Fibroblast of lung (primary cell): Measurements from ENCODE around the gene AGBL1. TPM values are rescaled to one million over a fixed set of nuclear protein-coding genes. Genes with fewer than 3 reads are reported as not detected.

Experiments used
- DNase-seq, 2 donors: peaks; one replicate each; pipeline versions ENCODE4 v3.0.0 to v3.0.0-alpha.2; 2010; ENCODE audit warnings: low read depth in 2 of 2
- H2AFZ ChIP-seq: 2 replicates; pipeline ENCODE4 v1.5.1; 2012; ENCODE audit warnings: low read length, control low read depth, inconsistent platforms
- H3K27ac ChIP-seq: 2 replicates; pipeline ENCODE4 v1.5.1; 2011; ENCODE audit warnings: low read length, control low read depth; ENCODE audit not compliant: insufficient read depth
- H3K27me3 ChIP-seq: 2 replicates; pipeline ENCODE4 v1.5.1; 2011; ENCODE audit warnings: mild to moderate bottlenecking, low read length; ENCODE audit not compliant: control insufficient read depth, insufficient read depth
- H3K36me3 ChIP-seq: 2 replicates; pipeline ENCODE4 v1.5.1; 2011; ENCODE audit warnings: low read length; ENCODE audit not compliant: control insufficient read depth, insufficient read depth
- H3K4me1 ChIP-seq: 2 replicates; pipeline ENCODE4 v1.5.1; 2011; ENCODE audit warnings: low read length; ENCODE audit not compliant: control insufficient read depth, insufficient read depth; ENCODE audit errors: extremely low read depth
- H3K4me2 ChIP-seq: 2 replicates; pipeline ENCODE4 v1.5.1; 2011; ENCODE audit warnings: low read length, control low read depth; ENCODE audit not compliant: insufficient read depth; ENCODE audit errors: extremely low read depth
- H3K4me3 ChIP-seq, 4 experiments: fragments of 200-600 bp in 1 of 4; sonication (generic) in 1 of 4; replicated peaks in 1 of 4; 2 replicates each; pipeline ENCODE4 v1.5.1; 2011 to 2016; ENCODE audit warnings: low read length in 4 of 4, low read depth in 3 of 4, mild to moderate bottlenecking in 3 of 4, control low read depth in 2 of 4, inconsistent platforms in 1 of 4, mixed read lengths in 1 of 4; ENCODE audit not compliant: insufficient read depth in 1 of 4; ENCODE audit errors: control extremely low read depth in 1 of 4
- H3K79me2 ChIP-seq: 2 replicates; pipeline ENCODE4 v1.5.1; 2012; ENCODE audit warnings: mild to moderate bottlenecking, low read length, inconsistent platforms; ENCODE audit not compliant: control insufficient read depth, insufficient read depth
- H3K9ac ChIP-seq: 2 replicates; pipeline ENCODE4 v1.5.1; 2011; ENCODE audit warnings: mild to moderate bottlenecking, low read length, control low read depth; ENCODE audit not compliant: insufficient read depth
- H3K9me3 ChIP-seq: 2 replicates; pipeline ENCODE4 v1.5.1; 2012; ENCODE audit warnings: low read depth, low read length; ENCODE audit not compliant: control insufficient read depth, insufficient read depth
- H4K20me1 ChIP-seq: 2 replicates; pipeline ENCODE4 v1.5.1; 2011; ENCODE audit warnings: low read length; ENCODE audit not compliant: control insufficient read depth, insufficient read depth; ENCODE audit errors: extremely low read depth
- CTCF ChIP-seq, 2 donors: IDR thresholded peaks in 1 of 2; conservative IDR thresholded peaks in 1 of 2; 1 replicate in 1 of 2; 2 replicates in 1 of 2; pipeline ENCODE4 v1.5.1; 2011 to 2012; ENCODE audit warnings: low read length in 2 of 2, control low read depth in 1 of 2, inconsistent platforms in 1 of 2, low read depth in 1 of 2, mild to moderate bottlenecking in 1 of 2
- EZH2 ChIP-seq: IDR thresholded peaks from 2 replicates; pipeline ENCODE4 v1.5.1; 2012; ENCODE audit warnings: low read length, control low read depth, mild to moderate bottlenecking; ENCODE audit errors: missing control alignments
- polyA plus RNA-seq, 2 donors: library from polyadenylated mRNA; depleted of rRNA in 1 of 2; stranded (reverse) in 1 of 2; unstranded in 1 of 2; fragments of >200 nt; gene quantifications; 2 replicates each; pipeline ENCODE4 v1.2.1, GENCODE V29; 2011 to 2012; ENCODE audit warnings: missing spikeins in 1 of 2
- total RNA-seq: library from RNA; depleted of rRNA; stranded (reverse); fragments of >200 nt; gene quantifications from 2 replicates; pipeline ENCODE4 v1.2.1, GENCODE V29; 2014

The AGBL1 gene
- total and polyA plus RNA-seq, 2 donors (not counting 1 experiment from before 2014, with no cell fraction given) = not detected

DNA sequence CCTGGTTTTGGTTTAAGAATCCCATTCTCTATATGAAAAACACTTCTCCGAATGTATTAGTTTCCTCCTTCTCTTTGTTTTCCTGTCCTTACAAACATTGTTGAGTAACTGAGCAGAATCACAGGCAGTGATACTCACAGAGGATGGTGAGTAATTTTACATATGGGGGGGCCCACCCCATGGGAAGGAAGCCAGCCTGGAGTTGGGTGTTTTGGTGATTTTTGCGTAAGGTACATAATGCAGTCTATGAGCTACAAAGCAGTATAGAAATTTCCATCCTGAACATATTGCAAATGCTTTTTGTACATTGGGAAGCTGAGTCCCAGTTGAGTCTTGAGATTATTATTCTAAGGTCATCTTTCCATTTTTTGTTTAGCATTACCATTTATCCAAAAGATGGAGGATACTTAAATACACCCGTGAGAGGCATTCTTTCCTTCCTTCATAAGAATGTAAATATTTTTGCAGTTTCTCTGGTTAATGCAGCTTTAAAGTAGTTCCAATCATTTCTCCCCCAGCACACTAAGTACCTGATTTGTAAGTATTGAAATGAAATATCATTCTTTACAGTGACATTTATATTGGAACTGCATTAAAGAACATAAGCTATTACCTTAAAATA lies 476.8 kb downstream of the AGBL1 start:
- peak in 1 of 2 donors; percentile 2 for DNase-seq
- TF ChIP-seq EZH2 (no peak), CTCF (conservative IDR thresholded peaks at IDR 0.05 in 1 of 2, IDR thresholded peaks at IDR 0.05 in 1 of 2; ENCODE audit: low read depth in 1 of 2, low read length in 2 of 2) (no peak)
- H3K4me1 ChIP-seq = no peaks in the 10 kb centered on the region

GRCh38 chr15:86557018-86557550 lies 477.4 kb downstream of the AGBL1 start:
- no peaks in the 10 kb centered on the region for H3K27me3 ChIP-seq
- no peaks in the 10 kb centered on the region for H3K9me3 ChIP-seq
- no peak overlapping the region for H3K9ac ChIP-seq
- H3K4me2 ChIP-seq = no peak overlapping the region
- no peak overlapping the region for H2AFZ ChIP-seq
- TF ChIP-seq CTCF (conservative IDR thresholded peaks at IDR 0.05 in 1 of 2, IDR thresholded peaks at IDR 0.05 in 1 of 2; ENCODE audit: low read depth in 1 of 2, low read length in 2 of 2) (no peak), EZH2 (no peak)
- no peaks in the 10 kb centered on the region for H4K20me1 ChIP-seq
- H3K27ac ChIP-seq = no peak overlapping the region
- H3K4me1 ChIP-seq = no peaks in the 10 kb centered on the region
- no peaks in the 10 kb centered on the region for H3K36me3 ChIP-seq
- no peaks in the 10 kb centered on the region for H3K79me2 ChIP-seq
- H3K4me3 ChIP-seq = no peak overlapping the region
- DNase-seq = no peak

More for the DNA sequence above, 476.8 kb downstream of the AGBL1 start:
- H3K9me3 ChIP-seq = no peaks in the 10 kb centered on the region
- H3K27me3 ChIP-seq = no peaks in the 10 kb centered on the region
- H3K36me3 ChIP-seq = no peaks in the 10 kb centered on the region
- no peak overlapping the region for H3K27ac ChIP-seq
- H3K9ac ChIP-seq = no peak overlapping the region
- no peaks in the 10 kb centered on the region for H4K20me1 ChIP-seq
- no peak overlapping the region for H2AFZ ChIP-seq
- no peak overlapping the region for H3K4me3 ChIP-seq
- no peak overlapping the region for H3K4me2 ChIP-seq
- H3K79me2 ChIP-seq = no peaks in the 10 kb centered on the region

GRCh38 chr15:86558252-86558651 lies 478.6 kb downstream of the AGBL1 start:
- TF ChIP-seq CTCF (conservative IDR thresholded peaks at IDR 0.05 in 1 of 2, IDR thresholded peaks at IDR 0.05 in 1 of 2; ENCODE audit: low read depth in 1 of 2, low read length in 2 of 2) (no peak), EZH2 (no peak)
- no peak overlapping the region for H3K27ac ChIP-seq
- no peaks in the 10 kb centered on the region for H4K20me1 ChIP-seq
- H2AFZ ChIP-seq = no peak overlapping the region
- H3K4me1 ChIP-seq = no peaks in the 10 kb centered on the region
- no peaks in the 10 kb centered on the region for H3K79me2 ChIP-seq
- H3K27me3 ChIP-seq = no peaks in the 10 kb centered on the region
- no peak for DNase-seq
- H3K4me3 ChIP-seq = no peak overlapping the region
- no peaks in the 10 kb centered on the region for H3K9me3 ChIP-seq
- H3K9ac ChIP-seq = no peak overlapping the region
- H3K36me3 ChIP-seq = no peaks in the 10 kb centered on the region
- H3K4me2 ChIP-seq = no peak overlapping the region
